Stimulated activated CD4-positive, alpha-beta T cell treated with anti-CD3 and anti-CD28 coated beads, TNF-alpha, amount 100 ng/mL, for 48 hours (primary cell): ENCODE results near the gene PTCSC3.

Source experiments
- DNase-seq, 3 donors: peaks; one replicate each; pipeline ENCODE4 v3.0.0-alpha.2; 2020; ENCODE audit warnings: low read depth in 3 of 3

PTCSC3 gene

GRCh38 chr14:36176524-36176923 is at the start of gene PTCSC3:
PTCSC3 (minus strand) TSS chr14:36176722.
- DNase-seq, result no peak

- DNase-seq, result no peak
Measured at GRCh38 chr14:36226164-36226563, 49.6 kb upstream of the PTCSC3 start.

GRCh38 chr14:36224176-36224575 is 47.7 kb upstream of the PTCSC3 start:
- DNase-seq, result no peak

GRCh38 chr14:36223558-36223957 is 47.0 kb upstream of the PTCSC3 start:
- DNase-seq, result no peak

- no peak for DNase-seq
Measured at GRCh38 chr14:36222952-36223468, 46.5 kb upstream of the PTCSC3 start.

GRCh38 chr14:36222337-36222736 is 45.8 kb upstream of the PTCSC3 start:
- DNase-seq, result no peak

GRCh38 chr14:36221112-36221511 is 44.6 kb upstream of the PTCSC3 start:
- no peak for DNase-seq

- DNase-seq, result no peak
Measured at GRCh38 chr14:36217732-36218131, 41.2 kb upstream of the PTCSC3 start.

GRCh38 chr14:36217027-36217426 is 40.5 kb upstream of the PTCSC3 start:
- no peak for DNase-seq

GRCh38 chr14:36215217-36215598 is 38.7 kb upstream of the PTCSC3 start:
- no peak for DNase-seq

- DNase-seq, result no peak
Measured at GRCh38 chr14:36214476-36215216, 38.1 kb upstream of the PTCSC3 start.

- DNase-seq, result no peak
Measured at GRCh38 chr14:36212987-36213386, 36.5 kb upstream of the PTCSC3 start.

- DNase-seq, result no peak
Measured at GRCh38 chr14:36212577-36212976, 36.1 kb upstream of the PTCSC3 start.

GRCh38 chr14:36208690-36209278 is 32.3 kb upstream of the PTCSC3 start:
- no peak for DNase-seq

- DNase-seq, result no peak
Measured at GRCh38 chr14:36207500-36207899, 31.0 kb upstream of the PTCSC3 start.

GRCh38 chr14:36204461-36205073 is 28.0 kb upstream of the PTCSC3 start:
- DNase-seq, result no peak

GRCh38 chr14:36198378-36198777 is 21.9 kb upstream of the PTCSC3 start:
- DNase-seq, result no peak

GRCh38 chr14:36194663-36195062 is 18.1 kb upstream of the PTCSC3 start:
- no peak for DNase-seq

- DNase-seq, result no peak
Measured at GRCh38 chr14:36192530-36192929, 16.0 kb upstream of the PTCSC3 start.

GRCh38 chr14:36183402-36183801 is 6.9 kb upstream of the PTCSC3 start:
- DNase-seq, result no peak

- DNase-seq, result no peak
Measured at GRCh38 chr14:36181417-36181816, 4.9 kb upstream of the PTCSC3 start.

- no peak for DNase-seq
Measured at GRCh38 chr14:36177489-36177888, 967 bp upstream of the PTCSC3 start.
